Glutamatergic neuron (in vitro differentiated cells): ENCODE data around the gene TTLL9. TPM values are rescaled to one million over a fixed set of nuclear protein-coding genes. Genes with fewer than 3 reads are reported as not detected.

ENCODE experiments used
- DNase-seq: peaks from one replicate; pipeline ENCODE4 v3.0.0; 2022
- H3K27ac Mint-ChIP-seq: one replicate; pipeline ENCODE4 v1.8.0; 2020; ENCODE audit warnings: mild to moderate bottlenecking, mixed read lengths, inconsistent platforms; ENCODE audit not compliant: unreplicated experiment
- H3K27me3 Mint-ChIP-seq: one replicate; pipeline ENCODE4 v1.8.0; 2020; ENCODE audit warnings: mild to moderate bottlenecking, moderate library complexity, mixed read lengths, inconsistent platforms; ENCODE audit not compliant: unreplicated experiment
- H3K36me3 Mint-ChIP-seq: one replicate; pipeline ENCODE4 v1.8.0; 2020; ENCODE audit warnings: mild to moderate bottlenecking, mixed read lengths, inconsistent platforms; ENCODE audit not compliant: unreplicated experiment
- H3K4me1 Mint-ChIP-seq: one replicate; pipeline ENCODE4 v1.8.0; 2020; ENCODE audit warnings: mild to moderate bottlenecking, low read depth, mixed read lengths, inconsistent platforms; ENCODE audit not compliant: unreplicated experiment
- H3K4me3 Mint-ChIP-seq: one replicate; pipeline ENCODE4 v1.8.0; 2020; ENCODE audit warnings: mild to moderate bottlenecking, mixed read lengths, inconsistent platforms; ENCODE audit not compliant: unreplicated experiment
- H3K9me3 Mint-ChIP-seq: one replicate; pipeline ENCODE4 v1.8.0; 2020; ENCODE audit warnings: mild to moderate bottlenecking, moderate library complexity, mixed read lengths, inconsistent platforms; ENCODE audit not compliant: unreplicated experiment
- CTCF ChIP-seq: fragments of 200-600 bp; sonication (generic); IDR thresholded peaks from one replicate; pipeline ENCODE4 v1.5.0; 2021; ENCODE audit not compliant: partially characterized antibody, unreplicated experiment
- total RNA-seq: library from RNA; stranded (reverse); fragmentation: NEBNext Ultra II Directional; extraction: Animal tissue kit (Norgen Biotek cat#: 25700); gene quantifications from one replicate; pipeline ENCODE4 v1.2.1, GENCODE V29; 2021; ENCODE audit not compliant: unreplicated experiment

TTLL9 gene
- total RNA-seq, 1 donor from 2014 or later, result 1.5 TPM

- no peak overlapping the region for H3K4me3 Mint-ChIP-seq
- H3K4me1 Mint-ChIP-seq, result peaks cover 22% of the 10 kb centered on the region
- DNase-seq, result no peak
- no peak overlapping the region for H3K27ac Mint-ChIP-seq
- H3K9me3 Mint-ChIP-seq, result peaks cover 3% of the 10 kb centered on the region
- TF ChIP-seq CTCF, result no peak
- H3K36me3 Mint-ChIP-seq, result no peaks in the 10 kb centered on the region
- H3K27me3 Mint-ChIP-seq, result peaks cover 6% of the 10 kb centered on the region
Measured at GRCh38 chr20:31829731-31830130, 40.7 kb upstream of the TTLL9 start.

GRCh38 chr20:31830406-31830981, 39.9 kb upstream of the TTLL9 start:
- H3K36me3 Mint-ChIP-seq, result no peaks in the 10 kb centered on the region
- DNase-seq, result no peak
- peaks cover 6% of the 10 kb centered on the region for H3K27me3 Mint-ChIP-seq
- no peak overlapping the region for H3K27ac Mint-ChIP-seq
- TF ChIP-seq CTCF, result no peak
- H3K4me3 Mint-ChIP-seq, result no peak overlapping the region
- peaks cover 7% of the 10 kb centered on the region for H3K9me3 Mint-ChIP-seq
- peaks cover 29% of the 10 kb centered on the region for H3K4me1 Mint-ChIP-seq

- no peak overlapping the region for H3K4me3 Mint-ChIP-seq
- no peak overlapping the region for H3K27ac Mint-ChIP-seq
- no peaks in the 10 kb centered on the region for H3K36me3 Mint-ChIP-seq
- peaks cover 30% of the 10 kb centered on the region for H3K4me1 Mint-ChIP-seq
- no peak for DNase-seq
- peaks cover 7% of the 10 kb centered on the region for H3K9me3 Mint-ChIP-seq
- peaks cover 6% of the 10 kb centered on the region for H3K27me3 Mint-ChIP-seq
- TF ChIP-seq CTCF, result no peak
Measured at GRCh38 chr20:31831211-31831610, 39.2 kb upstream of the TTLL9 start.

- Mint-ChIP-seq H3K27ac (no peak overlapping the region), H3K4me3 (no peak overlapping the region), H3K27me3 (peaks cover 6% of the 10 kb centered on the region), H3K36me3 (no peaks in the 10 kb centered on the region), H3K9me3 (peaks cover 7% of the 10 kb centered on the region), H3K4me1 (peaks cover 30% of the 10 kb centered on the region)
- no peak for DNase-seq
- TF ChIP-seq CTCF, result no peak
Measured at GRCh38 chr20:31831771-31832306, 38.6 kb upstream of the TTLL9 start.

GRCh38 chr20:31833130-31833930, 37.1 kb upstream of the TTLL9 start:
- Mint-ChIP-seq H3K4me3 (no peak overlapping the region), H3K36me3 (no peaks in the 10 kb centered on the region), H3K27me3 (peaks cover 6% of the 10 kb centered on the region), H3K9me3 (peaks cover 7% of the 10 kb centered on the region), H3K27ac (peak overlapping the region; percentile 5), H3K4me1 (peaks cover 30% of the 10 kb centered on the region)
- peak; percentile 100 for DNase-seq
- peak; percentile 100 for TF ChIP-seq CTCF
